Glutamatergic neuron (in vitro differentiated cells): ENCODE results near the gene MAN1A1. TPM values are rescaled to one million over a fixed set of nuclear protein-coding genes. Genes with fewer than 3 reads are reported as not detected.

Experiments used
- DNase-seq: peaks from one replicate; pipeline ENCODE4 v3.0.0; 2022
- H3K27ac Mint-ChIP-seq: one replicate; pipeline ENCODE4 v1.8.0; 2020; ENCODE audit warnings: mild to moderate bottlenecking, mixed read lengths, inconsistent platforms; ENCODE audit not compliant: unreplicated experiment
- H3K27me3 Mint-ChIP-seq: one replicate; pipeline ENCODE4 v1.8.0; 2020; ENCODE audit warnings: mild to moderate bottlenecking, moderate library complexity, mixed read lengths, inconsistent platforms; ENCODE audit not compliant: unreplicated experiment
- H3K36me3 Mint-ChIP-seq: one replicate; pipeline ENCODE4 v1.8.0; 2020; ENCODE audit warnings: mild to moderate bottlenecking, mixed read lengths, inconsistent platforms; ENCODE audit not compliant: unreplicated experiment
- H3K4me1 Mint-ChIP-seq: one replicate; pipeline ENCODE4 v1.8.0; 2020; ENCODE audit warnings: mild to moderate bottlenecking, low read depth, mixed read lengths, inconsistent platforms; ENCODE audit not compliant: unreplicated experiment
- H3K4me3 Mint-ChIP-seq: one replicate; pipeline ENCODE4 v1.8.0; 2020; ENCODE audit warnings: mild to moderate bottlenecking, mixed read lengths, inconsistent platforms; ENCODE audit not compliant: unreplicated experiment
- H3K9me3 Mint-ChIP-seq: one replicate; pipeline ENCODE4 v1.8.0; 2020; ENCODE audit warnings: mild to moderate bottlenecking, moderate library complexity, mixed read lengths, inconsistent platforms; ENCODE audit not compliant: unreplicated experiment
- total RNA-seq: library from RNA; stranded (reverse); fragmentation: NEBNext Ultra II Directional; extraction: Animal tissue kit (Norgen Biotek cat#: 25700); gene quantifications from one replicate; pipeline ENCODE4 v1.2.1, GENCODE V29; 2021; ENCODE audit not compliant: unreplicated experiment
- TF ChIP-seq, protein P1 (sequence below): fragments of 200-600 bp; sonication (generic); IDR thresholded peaks from one replicate; pipeline ENCODE4 v1.5.0; 2021; ENCODE audit not compliant: partially characterized antibody, unreplicated experiment

The MAN1A1 gene
- total RNA-seq, 1 donor from 2014 or later, result 10.5 TPM

DNA sequence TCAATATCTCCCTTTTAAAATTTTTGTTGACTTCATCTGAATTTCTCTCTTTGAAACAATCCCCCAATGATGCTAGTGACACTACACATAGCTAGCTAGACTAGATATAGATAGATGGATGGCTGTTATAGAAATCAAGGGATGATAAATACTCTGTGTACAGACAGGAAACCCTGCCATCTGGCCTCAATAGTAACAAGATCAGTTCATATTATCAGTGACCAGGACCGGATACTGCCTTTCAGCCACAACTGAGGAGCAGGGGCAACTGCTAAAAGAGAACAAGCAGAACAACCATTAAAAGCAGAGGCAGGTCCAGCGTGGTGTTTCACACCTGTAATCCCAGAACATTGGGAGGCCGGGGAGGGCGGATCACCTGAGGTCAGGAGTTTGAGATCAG, 152.8 kb downstream of the MAN1A1 start:
- no peak for DNase-seq
- Mint-ChIP-seq H3K9me3 (peaks cover 6% of the 10 kb centered on the region), H3K4me1 (peaks cover 9% of the 10 kb centered on the region), H3K36me3 (no peaks in the 10 kb centered on the region), H3K27ac (no peak overlapping the region), H3K27me3 (no peaks in the 10 kb centered on the region), H3K4me3 (no peak overlapping the region)
- TF ChIP-seq, protein P1, sequence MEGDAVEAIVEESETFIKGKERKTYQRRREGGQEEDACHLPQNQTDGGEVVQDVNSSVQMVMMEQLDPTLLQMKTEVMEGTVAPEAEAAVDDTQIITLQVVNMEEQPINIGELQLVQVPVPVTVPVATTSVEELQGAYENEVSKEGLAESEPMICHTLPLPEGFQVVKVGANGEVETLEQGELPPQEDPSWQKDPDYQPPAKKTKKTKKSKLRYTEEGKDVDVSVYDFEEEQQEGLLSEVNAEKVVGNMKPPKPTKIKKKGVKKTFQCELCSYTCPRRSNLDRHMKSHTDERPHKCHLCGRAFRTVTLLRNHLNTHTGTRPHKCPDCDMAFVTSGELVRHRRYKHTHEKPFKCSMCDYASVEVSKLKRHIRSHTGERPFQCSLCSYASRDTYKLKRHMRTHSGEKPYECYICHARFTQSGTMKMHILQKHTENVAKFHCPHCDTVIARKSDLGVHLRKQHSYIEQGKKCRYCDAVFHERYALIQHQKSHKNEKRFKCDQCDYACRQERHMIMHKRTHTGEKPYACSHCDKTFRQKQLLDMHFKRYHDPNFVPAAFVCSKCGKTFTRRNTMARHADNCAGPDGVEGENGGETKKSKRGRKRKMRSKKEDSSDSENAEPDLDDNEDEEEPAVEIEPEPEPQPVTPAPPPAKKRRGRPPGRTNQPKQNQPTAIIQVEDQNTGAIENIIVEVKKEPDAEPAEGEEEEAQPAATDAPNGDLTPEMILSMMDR, result no peak

DNA sequence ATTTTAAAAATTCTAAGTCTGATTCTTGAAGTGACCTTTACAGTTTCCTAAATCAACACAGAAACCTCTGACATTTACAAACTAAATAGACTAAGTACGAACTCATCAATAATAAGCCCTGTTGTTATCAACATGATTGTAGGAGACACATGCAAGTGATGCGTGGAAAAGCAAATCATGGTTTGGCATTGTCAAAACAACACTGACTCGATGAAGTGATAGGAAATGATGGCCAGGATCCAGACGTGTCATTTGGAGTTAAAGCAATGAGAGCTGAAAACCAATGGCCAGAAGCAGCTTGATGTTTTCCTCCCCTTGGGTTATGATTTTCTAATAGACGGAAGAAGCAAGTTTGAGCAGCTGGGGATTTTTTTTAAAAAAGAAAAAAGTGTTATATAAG, 153.7 kb downstream of the MAN1A1 start:
- TF ChIP-seq, protein P1, result no peak
- peaks cover 5% of the 10 kb centered on the region for H3K4me1 Mint-ChIP-seq
- no peaks in the 10 kb centered on the region for H3K36me3 Mint-ChIP-seq
- no peak for DNase-seq
- no peak overlapping the region for H3K4me3 Mint-ChIP-seq
- H3K9me3 Mint-ChIP-seq, result peaks cover 6% of the 10 kb centered on the region
- no peak overlapping the region for H3K27ac Mint-ChIP-seq
- H3K27me3 Mint-ChIP-seq, result no peaks in the 10 kb centered on the region

DNA sequence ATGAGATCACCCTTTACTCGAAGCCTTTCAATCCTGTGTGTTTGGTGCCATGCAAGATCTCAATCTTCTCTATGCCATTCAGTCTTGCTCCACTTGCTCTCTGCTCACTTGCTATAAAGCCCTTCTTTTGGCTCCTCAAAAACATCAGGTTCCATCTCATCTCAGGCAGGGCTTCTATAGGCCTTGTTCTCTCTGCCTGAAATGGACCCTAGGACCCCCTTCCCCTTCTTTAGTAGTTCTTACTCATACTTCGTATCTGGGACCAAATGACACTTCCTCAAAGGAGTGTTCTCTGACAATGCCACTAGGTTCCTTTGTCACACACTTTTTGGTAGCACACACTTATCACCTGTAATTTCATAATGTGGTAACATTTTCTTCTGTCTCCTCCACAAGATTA, 154.4 kb downstream of the MAN1A1 start:
- Mint-ChIP-seq H3K27ac (no peak overlapping the region), H3K36me3 (no peaks in the 10 kb centered on the region), H3K27me3 (no peaks in the 10 kb centered on the region), H3K4me3 (no peak overlapping the region), H3K4me1 (peaks cover 5% of the 10 kb centered on the region), H3K9me3 (peaks cover 6% of the 10 kb centered on the region)
- TF ChIP-seq, protein P1, result no peak
- no peak for DNase-seq

DNA sequence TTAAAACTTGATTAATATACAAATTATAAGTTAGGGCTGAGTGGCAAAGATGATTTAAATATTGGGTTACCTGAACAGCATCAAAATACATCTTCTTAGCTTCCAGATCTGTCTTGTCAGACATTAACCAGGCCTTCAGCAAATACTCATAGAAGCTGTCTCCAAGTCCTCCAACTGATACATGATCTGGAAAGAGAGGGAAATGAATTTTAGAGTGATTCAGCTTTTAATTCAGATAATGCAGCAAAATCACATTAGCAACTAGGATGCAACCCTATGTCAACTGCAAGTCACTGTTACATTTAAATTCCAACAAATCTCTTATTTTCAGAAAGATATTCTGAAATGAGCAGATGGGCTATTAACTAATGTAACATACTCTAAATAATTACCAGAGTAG, 155.9 kb downstream of the MAN1A1 start:
- Mint-ChIP-seq H3K27ac (no peak overlapping the region), H3K4me3 (no peak overlapping the region), H3K27me3 (no peaks in the 10 kb centered on the region), H3K36me3 (no peaks in the 10 kb centered on the region), H3K4me1 (peaks cover 5% of the 10 kb centered on the region), H3K9me3 (peaks cover 6% of the 10 kb centered on the region)
- no peak for DNase-seq
- TF ChIP-seq, protein P1, result no peak

DNA sequence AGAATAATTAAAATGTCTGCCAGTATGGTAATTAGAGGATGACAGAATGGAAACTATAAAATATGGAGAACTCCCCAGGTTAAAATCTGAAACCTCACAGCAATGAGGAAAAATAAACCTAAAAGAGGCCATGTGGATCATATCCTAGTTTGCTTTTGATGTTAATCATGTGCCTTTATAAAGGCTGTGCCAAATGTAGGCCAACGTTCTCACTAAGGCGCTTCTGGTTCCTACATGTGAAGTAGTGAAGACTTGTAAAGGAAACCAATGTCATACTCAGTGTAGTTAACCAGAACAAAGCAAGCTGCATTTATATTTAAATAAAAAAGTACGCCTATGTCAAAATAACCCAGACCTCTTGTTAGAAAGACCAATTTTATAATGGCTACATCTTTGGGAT, 157.4 kb downstream of the MAN1A1 start:
- Mint-ChIP-seq H3K4me1 (peaks cover 5% of the 10 kb centered on the region), H3K27me3 (no peaks in the 10 kb centered on the region), H3K9me3 (peaks cover 6% of the 10 kb centered on the region), H3K27ac (no peak overlapping the region), H3K4me3 (no peak overlapping the region), H3K36me3 (no peaks in the 10 kb centered on the region)
- TF ChIP-seq, protein P1, result no peak
- DNase-seq, result no peak
